NCI-H345 treated with DMSO at 0.1 percent for 48 hours (cell line): ENCODE measurements around the gene ARHGAP35.
"Not testable (repeated sequence)": the region's sequence is repeated elsewhere in the genome, so short reads cannot be mapped to it uniquely, and the experiment has no call there.

ENCODE experiments used
- DNase-seq: peaks from one replicate; lab custom pipeline; 2025; ENCODE audit not compliant: unreplicated experiment; lab: John Stamatoyannopoulos, UW

Gene ARHGAP35

DNA sequence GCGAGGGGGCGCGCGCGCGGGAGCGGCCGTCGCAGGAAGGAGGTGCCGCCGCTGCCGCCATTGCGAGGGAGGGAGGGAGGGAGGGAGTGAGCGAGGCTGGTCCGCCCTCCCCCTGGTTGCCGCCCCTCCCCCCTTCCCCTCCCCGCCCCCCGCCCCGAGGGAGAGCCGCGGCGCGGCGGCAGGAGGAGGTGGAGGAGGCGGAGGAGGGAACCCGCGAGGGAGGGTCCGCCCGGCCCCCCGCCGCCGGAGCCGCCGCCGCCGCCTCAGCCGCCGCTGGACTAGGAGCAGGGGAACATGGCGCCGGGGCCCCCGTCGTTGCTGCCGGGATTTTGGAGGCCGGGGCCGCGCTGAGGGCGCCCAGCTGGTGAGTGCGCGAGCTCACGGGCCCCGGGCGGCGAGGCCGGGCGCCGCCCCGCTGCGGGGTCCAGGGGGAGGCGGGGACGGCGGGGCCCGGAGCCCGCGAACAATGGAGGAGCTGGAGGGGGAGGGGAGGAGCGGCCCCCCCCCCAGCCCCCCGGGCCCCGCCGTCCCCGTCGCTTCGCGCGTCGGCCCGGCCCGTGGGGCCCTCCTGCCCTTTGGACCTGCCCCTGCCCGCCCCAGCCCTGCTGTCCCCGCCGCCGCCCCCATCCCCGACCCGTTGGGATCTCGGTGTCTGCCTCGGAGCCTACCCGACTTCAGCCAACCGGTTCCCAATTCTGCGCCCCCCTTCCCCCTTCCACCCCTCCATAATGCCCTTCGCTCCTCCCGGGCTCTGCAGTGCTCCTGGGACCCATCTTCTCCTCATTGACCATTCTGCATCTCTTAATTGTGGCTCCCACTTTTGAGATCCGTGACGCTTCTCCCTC, at the start of gene ARHGAP35:
Gene ARHGAP35, plus strand, starts transcription at position 152 of the 845 bp plus-strand sequence. CDS start 57,679 bp downstream, outside the sequence.
- no peak for DNase-seq

DNA sequence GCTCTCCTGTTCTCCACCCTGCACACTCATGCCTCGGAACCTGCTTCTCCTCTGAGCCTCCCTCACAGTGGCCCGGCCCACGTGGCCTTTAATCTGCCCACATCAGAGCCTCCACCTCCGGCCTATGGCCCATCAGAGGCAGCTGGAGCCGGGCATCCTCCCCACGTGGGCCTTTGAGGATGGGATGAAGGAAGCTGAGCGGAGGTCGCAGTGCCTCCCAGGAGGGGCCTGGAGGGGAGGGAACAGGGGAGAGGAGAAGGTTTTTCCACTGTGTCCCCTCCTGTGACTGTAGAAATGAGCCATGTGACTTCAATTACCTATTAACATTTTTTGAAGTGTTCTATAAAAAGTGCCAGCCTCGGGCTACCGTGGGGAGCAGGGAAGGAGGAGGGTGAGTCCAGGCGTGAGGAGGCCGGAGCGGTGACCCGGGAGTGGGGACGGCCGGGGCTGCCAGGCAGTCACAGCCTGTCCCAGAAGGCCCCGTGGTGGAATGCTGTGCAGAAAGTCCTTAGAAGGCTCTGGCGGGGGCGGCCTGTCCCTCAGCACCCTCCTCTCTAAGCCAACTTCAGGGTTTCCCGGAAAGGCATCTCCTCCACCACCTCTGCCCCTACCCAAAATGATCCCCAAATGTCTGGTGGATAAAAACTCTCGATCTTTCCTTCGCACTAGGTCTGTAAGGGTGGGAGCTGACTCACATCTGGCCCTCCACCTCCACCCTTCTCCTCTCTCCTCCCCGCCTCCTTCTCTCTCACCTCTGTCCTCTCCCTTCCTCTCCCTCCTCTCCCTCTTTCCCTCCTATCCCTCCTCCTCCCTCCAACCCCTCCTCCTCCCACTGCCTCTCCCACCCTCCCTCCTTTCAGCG, 47.6 kb upstream of the ARHGAP35 start:
- DNase-seq: no peak

- DNase-seq: no peak
Measured at GRCh38 chr19:46813839-46814358, 46.9 kb upstream of the ARHGAP35 start.

DNA sequence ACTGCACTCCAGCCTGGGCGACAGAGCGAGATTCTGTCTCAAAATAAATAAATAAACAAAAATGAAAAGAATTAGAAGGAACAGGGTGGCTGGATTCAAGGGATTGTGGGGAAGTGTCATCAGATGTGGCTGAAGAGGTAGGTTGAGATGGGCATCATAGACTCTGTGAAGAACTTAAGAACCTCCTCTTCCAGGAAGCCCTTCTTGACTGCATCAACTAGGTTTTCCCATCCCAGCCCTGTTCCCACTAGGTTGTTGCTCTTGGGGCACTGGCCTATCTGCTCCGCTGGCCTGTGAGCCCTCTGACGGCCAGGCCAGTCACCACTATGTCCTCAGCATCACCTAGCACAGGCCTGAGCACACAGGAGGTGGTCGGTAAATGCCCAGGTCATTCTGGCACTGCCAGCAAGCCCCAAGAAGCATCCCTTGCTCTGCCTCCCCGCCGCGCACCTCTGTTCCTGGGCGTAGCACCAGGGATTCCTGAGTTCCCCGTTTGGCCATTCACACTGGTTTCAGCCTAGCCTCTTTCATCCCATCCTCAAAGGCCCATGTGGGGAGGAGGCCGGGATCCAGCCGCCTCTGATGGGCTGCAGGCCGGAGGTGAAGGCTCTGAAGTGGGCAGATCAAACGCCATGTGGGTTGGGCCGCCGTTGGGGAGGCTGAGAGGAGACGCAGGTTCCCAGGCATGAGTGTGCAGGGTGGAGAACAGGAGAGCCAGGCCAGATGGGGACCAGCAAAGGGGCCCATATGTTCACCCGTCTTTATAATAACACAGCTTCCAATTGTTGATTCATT, 44.8 kb upstream of the ARHGAP35 start:
- no peak for DNase-seq

- no peak for DNase-seq
Measured at GRCh38 chr19:46818812-46819211, 42.0 kb upstream of the ARHGAP35 start.

GRCh38 chr19:46821512-46822409, 39.0 kb upstream of the ARHGAP35 start:
- no peak for DNase-seq

GRCh38 chr19:46822410-46822787, 38.4 kb upstream of the ARHGAP35 start:
- not testable (repeated sequence) for DNase-seq

DNA sequence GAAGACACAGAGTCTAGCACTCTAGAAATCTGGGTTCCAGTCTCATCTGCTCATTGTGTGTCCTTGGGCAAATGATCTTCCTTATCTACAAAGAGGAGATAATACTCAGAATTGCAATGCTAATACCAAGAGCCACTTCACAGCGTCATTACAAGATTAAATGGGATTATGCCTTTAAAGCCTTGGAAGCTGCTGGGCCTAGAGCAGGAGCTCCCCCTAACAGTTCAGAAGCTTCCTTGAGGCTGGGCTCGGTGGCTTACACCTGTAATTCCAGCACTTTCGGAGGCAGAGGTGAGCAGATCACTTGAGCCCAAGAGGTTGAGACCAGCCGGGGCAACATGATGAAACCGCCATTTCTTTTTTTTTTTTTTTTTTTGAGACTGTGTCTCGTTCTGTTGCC, 37.7 kb upstream of the ARHGAP35 start:
- no peak for DNase-seq

GRCh38 chr19:46824890-46825730, 35.7 kb upstream of the ARHGAP35 start:
- DNase-seq: no peak

DNA sequence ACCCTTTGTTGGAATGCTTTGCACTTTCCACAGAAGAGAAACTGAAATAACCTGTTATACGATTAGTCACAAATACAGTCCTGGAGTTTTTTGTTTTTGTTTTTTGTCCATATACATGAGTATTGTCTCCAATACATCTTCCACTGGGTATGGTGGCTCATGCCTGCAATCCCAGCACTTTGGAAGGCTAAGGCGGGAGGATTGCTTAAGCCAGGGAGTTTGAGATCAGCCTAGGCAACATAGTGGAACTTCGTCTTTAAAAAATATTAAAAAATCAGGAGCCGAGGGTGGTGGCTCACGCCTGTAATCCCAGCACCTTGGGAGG, 35.1 kb upstream of the ARHGAP35 start:
- DNase-seq: no peak

DNA sequence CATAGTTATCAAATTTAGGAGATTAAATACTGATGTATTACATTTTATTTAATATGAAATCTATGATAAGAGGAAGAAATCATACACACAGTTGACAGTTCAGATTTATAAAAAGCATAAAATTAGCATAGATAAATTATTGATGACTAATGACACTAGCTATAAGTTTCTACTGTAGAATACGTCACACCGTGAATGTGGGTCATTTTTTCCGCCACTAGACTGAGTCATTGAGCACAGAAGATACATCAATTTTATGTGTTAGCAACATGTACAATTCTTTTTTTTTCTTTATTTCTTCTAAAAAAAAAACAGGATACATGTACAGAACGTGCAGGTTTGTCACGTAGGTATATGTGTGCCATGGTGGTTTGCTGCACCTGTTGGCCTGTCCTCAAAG, 32.3 kb upstream of the ARHGAP35 start:
- no peak for DNase-seq

DNA sequence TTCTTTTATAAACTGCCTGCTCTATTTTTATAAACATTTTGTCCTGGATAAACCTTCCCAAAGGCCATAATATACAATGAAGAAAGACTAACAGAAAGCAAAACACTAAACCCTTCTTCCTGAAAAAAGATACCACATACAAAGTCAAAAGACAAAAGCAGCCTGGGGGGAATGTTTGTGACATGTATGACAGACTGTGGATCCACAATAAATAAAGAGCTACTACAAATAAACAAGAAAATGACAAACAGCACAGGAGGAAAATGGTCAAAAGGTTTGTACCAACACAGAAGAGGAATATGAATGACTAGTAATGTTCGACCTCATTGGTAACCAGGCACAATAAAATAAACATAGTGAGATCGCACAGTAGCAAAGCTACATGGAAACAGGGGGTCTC, 29.9 kb upstream of the ARHGAP35 start:
- DNase-seq: no peak

GRCh38 chr19:46834121-46834520, 26.7 kb upstream of the ARHGAP35 start:
- no peak for DNase-seq

DNA sequence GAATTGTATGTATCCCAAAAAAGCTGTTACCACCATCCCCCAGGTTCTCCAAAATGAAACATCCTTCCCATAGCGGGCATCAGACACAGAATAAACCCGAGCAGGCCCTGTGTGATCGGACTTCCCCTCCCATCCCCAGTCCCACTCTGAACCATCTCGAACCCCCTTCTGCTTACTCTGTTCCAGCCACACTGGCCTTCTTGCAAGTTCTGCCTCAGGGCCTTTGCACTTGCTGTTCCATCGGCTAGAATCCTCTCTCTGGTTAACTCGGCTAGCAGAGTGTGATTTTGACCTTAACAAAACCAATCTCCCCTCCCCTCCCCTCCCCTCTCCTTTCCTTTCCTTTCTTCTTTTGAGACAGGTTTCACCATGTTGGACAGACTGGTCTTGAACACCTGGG, 25.8 kb upstream of the ARHGAP35 start:
- DNase-seq: no peak

GRCh38 chr19:46838160-46838559, 22.6 kb upstream of the ARHGAP35 start:
- no peak for DNase-seq

DNA sequence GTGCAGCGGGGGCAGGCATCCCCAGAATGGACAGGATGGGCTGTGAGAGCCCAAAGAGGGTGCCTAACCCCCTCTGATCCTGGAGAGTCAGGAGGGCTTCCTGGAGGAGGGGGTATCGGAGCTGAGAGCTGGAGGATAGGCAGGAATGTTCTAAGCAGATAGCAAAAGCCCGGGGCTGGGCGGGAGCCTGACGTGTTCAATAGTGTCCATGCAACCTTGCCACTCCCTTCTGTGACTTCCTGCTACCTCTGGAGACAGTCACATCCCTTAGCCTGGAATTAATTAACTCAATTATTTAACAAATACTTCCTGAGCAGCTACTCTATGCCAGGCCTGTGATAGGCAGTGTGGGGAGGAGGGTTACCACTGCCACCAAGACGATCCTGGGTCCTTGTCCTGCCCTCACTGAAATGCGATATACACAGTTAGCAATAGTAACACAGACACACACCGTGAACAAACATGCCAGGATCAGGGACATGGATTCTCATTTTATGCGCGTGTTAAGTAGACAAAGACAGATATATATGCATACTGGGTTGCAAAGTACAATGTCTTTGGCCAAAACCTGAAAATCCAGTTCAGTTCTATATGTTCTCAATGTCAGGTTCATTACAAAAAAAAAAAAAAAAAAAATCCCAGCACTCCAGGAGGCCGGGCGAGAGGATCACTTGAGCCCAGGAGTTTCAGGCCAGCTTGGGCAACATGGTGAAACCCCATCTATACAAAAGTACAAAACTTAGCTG, 20.9 kb upstream of the ARHGAP35 start:
- DNase-seq: no peak

- peak; percentile 20 for DNase-seq
Measured at GRCh38 chr19:46840498-46840942, 20.3 kb upstream of the ARHGAP35 start.

GRCh38 chr19:46841458-46842083, 19.2 kb upstream of the ARHGAP35 start:
- DNase-seq: no peak
